HL-60/S4 (cell line): ENCODE measurements around the gene KIAA2012.

Source experiments
- in situ Hi-C: fragments of 300-500 bp; cut with MboI; formaldehyde crosslinking; loops from 2 replicates; pipeline ENCODE4 v1.14.3; 2022; ENCODE audit warnings: low sequenced_read_pairs

The KIAA2012 gene

DNA sequence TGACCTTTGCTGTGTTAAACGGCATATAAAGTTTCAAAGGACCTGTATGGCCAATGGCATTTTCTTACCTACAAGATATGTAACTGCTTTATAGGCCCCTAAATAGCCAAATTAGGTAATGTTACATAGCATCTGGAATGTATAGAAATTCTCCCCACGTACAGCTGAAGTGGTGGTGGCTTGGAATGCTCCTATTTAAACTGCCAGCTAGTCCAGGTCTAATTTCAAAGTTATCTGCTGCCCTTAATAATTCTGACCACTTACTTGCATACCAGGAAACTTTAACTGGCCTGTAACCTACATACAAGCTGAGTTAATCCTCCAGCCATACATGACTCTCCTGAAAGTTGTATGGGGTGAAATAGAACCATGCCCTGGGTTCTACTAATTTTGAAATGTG, 1.3 kb downstream of the KIAA2012 start:
- in situ Hi-C loops: no loop called here

DNA sequence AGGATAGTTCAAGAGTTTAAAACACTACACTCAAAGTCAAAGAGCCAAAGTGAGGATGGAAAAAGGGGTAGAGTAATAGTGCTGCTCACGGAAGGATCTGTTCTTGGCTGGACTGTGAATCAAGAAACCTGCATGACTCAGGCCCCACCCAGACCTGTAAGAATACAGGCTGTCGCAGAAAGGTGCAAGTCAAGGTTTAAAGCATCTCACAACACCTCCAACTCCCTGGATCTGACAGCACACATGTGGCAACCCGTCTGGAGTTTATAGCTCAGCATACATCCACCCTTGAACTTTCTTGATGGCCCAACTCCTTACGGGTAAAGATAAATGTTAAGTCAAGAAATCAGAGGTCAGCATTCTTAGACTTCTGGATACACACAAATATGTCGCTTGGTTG, 6.3 kb downstream of the KIAA2012 start:
- in situ Hi-C loops: no loop called here

DNA sequence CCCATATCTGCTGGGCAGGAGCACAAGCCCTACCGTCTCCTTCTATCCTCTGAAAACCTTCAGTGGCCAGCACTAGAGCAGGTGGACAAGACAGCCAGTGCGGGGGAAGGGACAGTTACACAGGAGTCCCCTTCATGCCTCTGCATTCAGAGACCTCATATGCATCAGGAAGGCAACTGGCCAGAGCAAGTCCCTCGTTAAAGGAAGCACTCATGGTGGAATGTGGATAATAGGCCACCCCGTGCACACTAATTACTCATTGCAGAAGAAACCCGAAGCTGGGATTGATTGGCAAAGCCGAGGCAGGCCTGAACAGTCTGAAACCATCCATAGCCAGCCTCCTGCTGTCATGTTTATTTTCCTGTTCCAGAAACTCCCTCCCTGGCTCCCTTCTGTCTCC, 11.2 kb downstream of the KIAA2012 start:
- in situ Hi-C loops: no loop called here

DNA sequence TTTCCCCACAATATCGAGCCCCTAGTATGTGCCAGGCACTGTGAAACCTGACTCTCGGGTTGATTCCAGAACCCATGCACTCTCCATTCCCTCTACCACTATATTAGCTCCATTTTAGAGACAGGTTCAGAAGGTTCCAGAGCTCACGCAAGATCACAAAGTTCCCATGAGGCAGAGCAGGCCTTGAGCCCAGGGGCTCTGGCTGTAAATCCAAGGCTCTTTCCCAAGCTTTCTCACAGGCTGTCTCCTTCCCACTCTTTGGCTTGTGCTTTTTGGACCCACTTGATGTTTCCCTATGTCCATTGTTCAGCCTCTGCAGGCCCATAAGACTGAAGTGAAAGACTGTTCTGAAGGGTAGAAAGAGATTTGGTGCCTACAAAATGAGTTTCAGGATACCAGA, 15.7 kb downstream of the KIAA2012 start:
- in situ Hi-C loops: no loop called here

DNA sequence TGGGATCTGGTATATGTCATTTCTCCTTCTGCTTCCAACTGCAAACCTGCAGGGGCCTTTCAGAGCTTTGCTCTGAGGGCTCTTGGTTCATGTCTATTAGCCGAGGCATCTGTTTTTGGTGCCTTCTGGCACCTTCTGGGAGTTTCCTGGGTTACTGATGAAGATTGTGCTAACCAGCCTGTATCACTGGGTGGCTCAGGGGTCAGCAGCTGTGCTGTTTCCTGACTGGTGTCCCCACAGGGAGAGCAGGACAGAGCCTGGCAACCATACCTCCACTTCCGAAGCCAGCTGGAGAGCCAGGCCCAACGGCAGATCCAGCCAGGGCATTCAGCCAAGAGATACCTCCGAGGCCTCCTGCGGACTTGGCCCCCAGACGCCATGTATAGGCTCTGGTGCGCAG, 17.5 kb downstream of the KIAA2012 start:
- in situ Hi-C loops: no loop called here

DNA sequence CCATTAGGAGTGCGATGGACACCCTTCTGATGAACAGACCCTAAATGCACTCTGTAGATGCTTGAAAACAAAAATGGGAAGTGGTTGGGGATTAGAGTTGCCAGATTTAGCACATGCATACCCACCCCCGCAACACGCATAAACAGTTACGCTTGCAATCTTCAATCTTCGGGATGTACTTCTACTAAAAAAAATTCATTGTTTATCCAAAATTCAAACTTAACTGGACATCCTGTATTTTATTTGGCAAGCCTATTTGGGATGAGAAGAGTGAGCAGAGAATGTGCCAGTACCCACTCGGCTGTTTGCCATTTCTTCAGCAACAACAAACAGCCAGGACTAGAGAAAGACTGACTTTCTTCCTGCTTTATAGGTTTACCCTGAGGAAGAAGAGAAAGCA, 18.4 kb downstream of the KIAA2012 start:
- in situ Hi-C loops: no loop called here

DNA sequence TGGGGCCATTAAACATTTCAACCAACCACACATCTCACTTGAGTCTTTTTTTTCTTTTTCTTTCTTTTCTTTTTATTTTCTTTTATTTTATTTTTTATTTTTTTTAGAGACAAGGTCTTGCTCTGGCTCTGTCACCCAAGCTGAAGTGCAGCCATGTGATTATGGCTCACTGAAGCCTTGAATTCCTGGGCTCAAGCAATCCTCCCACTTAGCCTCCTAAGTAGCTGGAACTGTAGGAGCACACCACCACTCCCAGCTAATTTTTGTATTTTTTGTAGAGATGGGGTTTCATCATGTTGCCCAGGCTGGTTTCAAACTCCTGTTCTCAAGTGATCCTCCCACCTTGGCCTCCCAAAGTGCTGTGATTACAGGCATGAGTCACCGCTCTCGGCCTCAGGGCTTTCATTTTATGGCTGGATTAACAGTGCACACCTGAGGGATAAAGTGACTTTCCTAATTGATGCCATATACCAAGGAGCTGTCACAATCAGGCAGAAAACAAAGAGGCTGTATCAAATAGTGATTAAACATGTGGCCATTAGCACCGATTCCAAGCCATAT, 21.5 kb downstream of the KIAA2012 start:
- in situ Hi-C loops: no loop called here

DNA sequence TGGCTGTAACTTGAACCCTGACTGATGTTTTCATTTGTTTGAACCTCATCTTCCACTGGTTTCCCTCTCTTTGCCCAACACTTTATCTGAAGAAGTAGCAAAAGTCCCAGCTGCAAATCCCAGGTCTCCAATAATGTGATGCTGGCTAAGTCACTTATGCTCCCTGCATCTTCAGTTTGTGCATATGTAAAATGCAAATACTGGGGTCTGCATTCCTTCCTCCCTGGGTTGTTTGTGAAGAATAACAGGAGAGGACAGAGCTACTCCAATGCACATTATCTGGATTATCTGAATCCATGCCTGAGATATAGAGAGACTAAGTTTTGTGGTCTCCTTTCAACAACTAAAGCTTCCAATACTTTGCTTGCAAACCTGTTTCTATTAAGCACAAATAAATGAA, 22.2 kb downstream of the KIAA2012 start:
- in situ Hi-C loops: no loop called here

DNA sequence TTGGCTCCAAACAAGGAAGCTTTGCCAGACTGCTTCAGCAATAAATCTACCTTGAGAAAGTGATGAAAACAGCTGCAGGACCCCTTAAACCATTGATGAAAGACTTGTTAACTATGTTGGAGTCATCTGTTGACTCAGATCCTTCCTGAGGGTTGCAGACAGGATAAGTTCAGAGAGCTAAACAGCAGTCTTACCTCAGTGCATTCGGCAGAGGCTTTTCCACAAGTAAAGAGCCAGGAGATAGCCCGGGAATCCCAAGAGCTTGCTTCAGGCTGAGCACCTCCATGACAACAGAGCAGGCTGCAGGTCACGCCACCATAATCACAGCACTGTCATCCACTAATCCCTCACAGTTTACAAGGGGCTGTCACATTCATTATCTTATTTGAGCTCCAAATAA, 23.7 kb downstream of the KIAA2012 start:
- in situ Hi-C loops: no loop called here

DNA sequence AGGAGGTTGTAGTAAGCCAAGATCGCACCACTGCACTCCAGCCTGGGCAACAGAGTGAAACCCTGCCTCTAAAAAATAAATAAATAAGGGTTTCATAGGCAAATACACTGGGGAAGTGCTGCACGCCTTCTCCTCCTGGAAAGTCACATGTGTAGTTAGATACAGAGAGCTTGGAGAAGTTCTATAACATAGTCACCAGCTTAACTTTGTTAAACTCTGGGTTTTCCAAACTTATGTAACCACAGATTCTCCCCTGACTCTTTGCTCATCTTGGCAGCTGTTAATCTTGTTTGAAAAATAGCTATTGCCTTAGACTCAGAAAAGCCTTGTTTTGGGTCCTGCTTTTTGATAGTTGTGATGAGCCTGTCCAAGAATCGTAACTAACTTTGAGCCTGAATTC, 25.2 kb downstream of the KIAA2012 start:
- in situ Hi-C loops: no loop called here

DNA sequence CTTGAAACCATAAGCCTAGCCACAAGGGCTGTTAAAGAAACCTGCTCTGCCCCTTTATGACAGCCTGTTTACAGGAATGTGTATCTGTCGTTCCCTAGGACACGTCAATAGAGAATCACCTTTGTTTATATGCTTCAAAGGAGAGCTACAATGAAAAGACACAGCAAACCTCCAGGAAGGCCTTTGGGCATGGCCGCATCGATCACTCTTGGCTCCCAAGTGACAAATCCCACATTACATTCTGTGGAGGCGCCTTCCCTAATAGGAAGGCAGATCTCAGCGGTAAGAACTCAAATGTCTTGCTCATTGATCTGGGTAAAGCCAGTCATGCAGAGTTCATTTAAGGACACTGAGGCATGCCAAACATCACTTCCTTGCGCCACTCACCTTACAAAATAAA, 26.5 kb downstream of the KIAA2012 start:
- in situ Hi-C loops: no loop called here

DNA sequence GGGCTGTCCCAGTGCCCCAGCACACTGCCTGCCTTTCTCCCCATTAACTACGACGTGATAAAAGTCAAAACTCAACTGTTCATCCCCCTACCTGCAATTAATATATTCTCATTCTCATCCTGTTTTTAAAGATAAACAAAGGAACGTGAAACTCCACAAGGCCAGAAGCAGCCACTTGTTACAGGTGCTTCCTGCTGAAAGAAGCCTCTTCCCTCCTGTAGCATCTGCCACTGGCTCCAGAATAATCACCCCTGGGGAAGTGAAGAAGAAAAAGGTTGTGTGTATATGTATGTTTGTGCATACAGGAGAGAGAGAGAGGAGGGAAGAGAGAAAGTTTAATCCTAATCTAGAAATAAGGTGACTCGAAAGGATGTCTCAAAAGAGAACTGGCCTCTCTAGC, 27.1 kb downstream of the KIAA2012 start:
- in situ Hi-C loops: no loop called here

DNA sequence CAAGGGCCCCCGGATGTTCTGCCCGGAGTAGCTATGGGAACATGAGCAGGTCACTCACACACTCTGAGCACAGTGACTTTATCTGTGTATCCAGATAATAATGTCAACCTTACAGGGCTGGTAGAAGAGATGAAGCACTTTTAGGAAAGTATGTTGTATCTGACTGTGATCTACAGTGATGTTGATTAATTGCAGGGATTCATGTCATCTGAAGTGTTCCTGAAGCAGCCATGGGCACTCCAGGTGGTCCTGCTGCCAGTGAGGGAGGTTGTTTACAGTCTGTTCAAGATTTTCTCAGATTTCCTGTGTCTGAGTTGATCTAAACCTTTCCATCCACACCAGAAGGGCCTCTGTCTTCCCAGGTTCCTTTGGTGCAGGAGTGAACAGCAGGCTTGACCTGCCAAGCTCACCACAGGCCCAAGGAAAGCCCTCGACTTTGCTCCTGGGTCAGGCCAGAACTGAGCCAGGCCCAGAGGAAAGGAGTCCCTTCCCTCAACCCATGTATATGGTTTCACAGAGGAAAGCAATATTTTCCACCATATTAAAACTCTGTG, 28.0 kb downstream of the KIAA2012 start:
- in situ Hi-C loops: no loop called here

DNA sequence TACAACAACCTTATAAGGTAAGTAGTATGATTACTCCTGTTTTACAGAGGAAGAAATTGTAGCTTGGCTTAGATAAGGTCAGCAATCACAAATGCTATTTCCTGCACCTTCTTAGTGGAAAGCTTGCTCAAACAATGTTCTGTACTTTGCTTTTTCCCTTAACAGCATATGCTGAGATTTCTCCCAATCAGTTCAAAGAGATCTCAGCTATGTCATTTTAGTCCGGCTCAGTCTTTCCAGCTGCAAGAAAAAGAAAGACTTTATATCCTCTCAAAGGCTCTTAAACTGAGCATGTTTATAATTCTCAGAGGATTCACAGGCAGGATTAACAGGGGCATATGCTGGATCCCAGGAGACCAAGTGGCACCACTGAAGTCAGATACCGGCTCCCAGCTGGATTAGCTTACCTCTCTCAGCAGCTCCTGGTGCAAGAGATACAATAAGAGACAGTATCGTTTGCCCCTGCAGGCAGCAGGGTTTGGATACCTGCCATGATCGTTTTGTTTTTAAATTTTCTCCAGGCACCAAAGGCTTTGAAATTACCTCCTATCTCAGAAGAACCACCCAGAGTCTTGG, 29.5 kb downstream of the KIAA2012 start:
- in situ Hi-C loops: no loop called here

DNA sequence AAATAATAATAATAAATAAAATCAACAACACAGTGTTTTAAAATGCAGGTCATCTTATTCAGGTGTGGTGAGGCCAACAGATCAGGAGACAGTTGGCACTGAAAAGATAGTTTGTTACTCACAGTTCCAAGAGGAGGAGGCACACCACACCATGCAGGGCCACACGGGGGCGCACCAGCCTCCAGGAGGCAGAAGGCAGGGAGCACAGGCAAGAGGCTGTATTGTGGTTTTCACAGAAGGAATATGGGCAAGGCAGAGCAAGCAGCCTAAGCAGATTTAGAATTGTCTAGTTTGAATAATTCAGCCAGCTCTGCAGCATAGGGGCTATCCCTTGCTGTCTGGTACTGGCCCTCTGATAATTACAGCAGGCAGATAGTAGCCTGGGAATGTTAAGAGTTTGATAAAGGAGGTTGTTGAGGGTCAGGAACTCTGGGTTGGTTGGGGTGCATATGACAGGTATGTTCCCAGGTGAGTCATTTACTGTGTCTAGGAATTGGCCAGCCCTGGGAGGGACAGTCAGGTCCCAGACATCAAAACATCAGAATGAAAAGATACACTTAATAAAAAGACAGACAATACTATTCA, 31.3 kb downstream of the KIAA2012 start:
- in situ Hi-C loops: no loop called here

DNA sequence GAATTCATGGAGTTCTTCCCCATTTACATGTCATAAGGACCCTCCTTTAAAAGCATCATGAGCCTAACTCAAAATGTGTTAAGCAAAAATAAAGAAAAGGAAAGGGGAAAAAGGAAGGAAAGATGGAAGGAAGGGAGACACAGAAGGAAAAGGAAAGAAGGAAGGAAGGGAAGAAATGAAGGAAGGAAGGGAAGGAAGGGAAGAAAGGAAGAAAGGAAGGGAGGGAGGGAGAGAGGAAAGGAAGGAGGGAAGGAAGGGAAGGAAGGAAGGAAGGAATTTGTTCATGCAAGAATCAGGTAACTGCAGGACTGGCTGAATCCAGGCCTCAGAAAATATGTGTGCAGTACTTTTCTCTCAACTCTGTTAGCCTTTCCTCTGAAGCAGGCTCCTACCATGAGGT, 32.0 kb downstream of the KIAA2012 start:
- in situ Hi-C loops: no loop called here

DNA sequence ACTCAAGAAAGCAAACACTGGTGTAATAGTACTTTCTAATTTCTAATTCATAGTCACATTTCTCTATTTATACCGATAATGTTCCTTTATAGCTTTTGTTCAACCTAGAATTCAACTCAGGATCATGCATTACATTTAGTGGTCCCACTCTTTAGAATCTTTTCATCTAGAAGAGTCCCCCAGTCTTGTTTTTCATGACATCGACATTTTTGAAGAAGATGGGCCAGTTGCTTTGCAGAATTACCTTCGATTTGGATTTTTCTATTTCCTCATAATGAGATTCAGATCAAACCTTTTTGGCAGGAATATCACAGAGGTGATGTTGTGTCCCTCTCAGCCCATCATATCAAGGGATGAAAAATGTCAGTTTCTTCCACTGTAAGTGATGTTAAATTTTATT, 35.3 kb downstream of the KIAA2012 start:
- in situ Hi-C loops: no loop called here

DNA sequence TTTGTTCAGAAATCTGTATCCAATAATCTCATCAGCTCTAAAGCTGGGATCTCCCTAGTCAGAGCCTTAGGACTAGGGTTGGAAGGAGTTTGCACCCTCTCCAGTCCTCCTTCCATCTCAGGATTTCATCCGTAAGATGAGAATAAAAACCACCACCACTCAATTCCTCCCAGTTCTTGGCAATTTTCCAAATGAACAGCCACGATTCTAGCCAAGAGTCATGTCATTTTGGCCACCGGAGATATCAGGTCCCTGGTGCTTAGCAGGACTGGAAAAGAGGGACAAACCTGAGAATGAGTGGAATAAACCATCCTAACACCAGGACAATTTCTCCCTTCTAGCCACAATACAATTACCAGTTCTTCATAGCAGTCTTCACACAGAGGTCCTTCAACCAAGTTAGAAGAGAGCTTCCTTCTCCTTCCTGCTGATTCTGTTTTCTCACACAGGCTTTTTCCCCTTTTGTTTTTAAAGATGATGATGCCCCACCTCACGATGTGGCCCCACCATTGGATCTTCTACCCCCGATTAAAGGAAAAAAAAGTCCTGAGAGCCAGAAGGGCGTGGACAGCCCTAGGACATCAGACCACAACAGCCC, 36.2 kb downstream of the KIAA2012 start:
- in situ Hi-C loops: no loop called here

DNA sequence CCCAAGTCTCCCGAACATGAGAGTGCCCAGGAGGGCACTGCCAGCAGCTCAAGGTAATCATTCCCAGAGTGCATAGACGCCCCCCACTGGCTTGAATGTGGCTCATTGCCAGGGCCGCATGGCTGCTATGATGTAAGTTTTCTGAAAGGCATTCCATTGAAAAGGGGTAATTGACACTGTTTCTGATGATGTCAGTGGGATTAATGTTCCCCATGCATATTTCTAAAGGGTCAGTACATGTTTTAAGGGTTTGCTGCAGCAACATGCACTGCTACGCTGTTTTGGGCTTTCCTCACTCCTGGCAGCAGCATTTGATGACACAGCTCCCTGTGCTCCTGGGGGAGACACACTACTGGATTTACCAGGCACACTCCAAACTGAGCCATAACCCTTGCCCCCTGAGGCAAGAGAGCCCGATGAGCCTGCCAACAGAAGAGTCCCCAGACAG, 36.7 kb downstream of the KIAA2012 start:
- in situ Hi-C loops: no loop called here

DNA sequence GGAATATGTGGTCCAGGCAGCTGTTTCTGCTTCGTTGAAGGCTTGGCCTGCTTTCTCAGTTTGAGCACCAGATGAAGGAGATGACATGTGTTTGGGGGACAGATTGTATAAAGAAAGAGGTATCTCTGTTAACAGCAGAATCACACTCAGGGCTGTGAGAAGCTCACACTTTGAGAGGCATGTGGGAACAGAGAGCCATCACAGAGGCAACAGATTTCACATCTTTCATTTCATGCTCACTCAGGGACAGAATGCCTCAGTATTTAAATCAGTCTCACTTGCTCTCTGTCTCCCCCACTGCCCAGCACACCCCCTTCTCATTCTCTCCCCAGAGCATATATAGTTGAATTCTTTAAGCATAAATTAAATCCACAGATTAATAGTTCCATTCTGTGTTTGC, 37.4 kb downstream of the KIAA2012 start:
- in situ Hi-C loops: no loop called here

DNA sequence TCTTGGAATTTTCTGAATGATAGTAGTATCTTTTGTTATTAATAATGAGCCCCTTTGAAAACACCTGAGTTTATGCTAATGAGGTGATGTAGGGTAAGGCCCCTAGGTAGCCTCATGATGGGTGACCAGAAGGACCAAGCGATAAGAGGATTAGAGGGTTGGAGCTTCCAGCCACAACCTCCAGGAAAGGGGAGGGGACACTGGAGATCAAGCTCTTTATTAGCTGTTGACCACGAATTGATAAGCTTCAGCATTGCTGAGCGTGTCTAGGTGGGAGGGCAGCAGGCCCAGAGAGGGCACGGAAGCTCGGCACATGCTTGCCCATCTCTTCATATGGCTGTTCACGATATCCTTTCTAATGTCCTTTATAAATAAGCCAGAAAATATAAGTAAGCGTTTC, 39.0 kb downstream of the KIAA2012 start:
- in situ Hi-C loops: no loop called here

DNA sequence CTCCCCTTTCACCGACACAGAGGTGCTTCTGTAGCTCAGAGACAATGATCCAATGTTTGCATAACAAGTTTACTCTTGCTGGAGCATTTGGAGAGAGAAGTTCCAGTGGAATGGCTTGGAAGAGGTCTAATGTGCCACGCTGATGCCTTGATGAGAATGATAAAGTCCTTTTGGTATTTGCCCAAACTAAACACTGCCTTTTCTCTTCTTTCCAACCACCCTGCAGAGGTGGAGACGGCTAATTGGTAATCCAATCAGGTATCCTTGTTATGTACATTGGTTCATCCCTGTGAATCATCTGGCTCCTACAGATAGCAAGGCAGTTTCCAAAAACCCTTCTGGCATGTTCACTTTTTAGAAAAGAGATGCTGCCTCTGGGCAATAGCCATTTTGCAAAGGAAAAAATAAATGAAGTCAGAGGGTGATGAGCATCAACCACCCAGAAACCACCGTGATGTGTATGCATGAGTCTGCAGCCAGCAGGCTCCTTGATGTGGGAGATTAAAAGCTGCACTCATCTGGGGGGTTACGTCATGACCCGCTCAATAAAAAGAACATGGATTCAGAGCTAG, 40.6 kb downstream of the KIAA2012 start:
- in situ Hi-C loops: no loop called here
